Measurements from ENCODE around the gene HM13. TPM values are rescaled to one million over a fixed set of nuclear protein-coding genes. Genes with fewer than 3 reads are reported as not detected.
"Not testable (repeated sequence)": the region's sequence is repeated elsewhere in the genome, so short reads cannot be mapped to it uniquely, and the experiment has no call there.

Gene HM13
- total and polyA plus RNA-seq, 8 donors = 10.7 to 181 (median 91.8) TPM

DNA sequence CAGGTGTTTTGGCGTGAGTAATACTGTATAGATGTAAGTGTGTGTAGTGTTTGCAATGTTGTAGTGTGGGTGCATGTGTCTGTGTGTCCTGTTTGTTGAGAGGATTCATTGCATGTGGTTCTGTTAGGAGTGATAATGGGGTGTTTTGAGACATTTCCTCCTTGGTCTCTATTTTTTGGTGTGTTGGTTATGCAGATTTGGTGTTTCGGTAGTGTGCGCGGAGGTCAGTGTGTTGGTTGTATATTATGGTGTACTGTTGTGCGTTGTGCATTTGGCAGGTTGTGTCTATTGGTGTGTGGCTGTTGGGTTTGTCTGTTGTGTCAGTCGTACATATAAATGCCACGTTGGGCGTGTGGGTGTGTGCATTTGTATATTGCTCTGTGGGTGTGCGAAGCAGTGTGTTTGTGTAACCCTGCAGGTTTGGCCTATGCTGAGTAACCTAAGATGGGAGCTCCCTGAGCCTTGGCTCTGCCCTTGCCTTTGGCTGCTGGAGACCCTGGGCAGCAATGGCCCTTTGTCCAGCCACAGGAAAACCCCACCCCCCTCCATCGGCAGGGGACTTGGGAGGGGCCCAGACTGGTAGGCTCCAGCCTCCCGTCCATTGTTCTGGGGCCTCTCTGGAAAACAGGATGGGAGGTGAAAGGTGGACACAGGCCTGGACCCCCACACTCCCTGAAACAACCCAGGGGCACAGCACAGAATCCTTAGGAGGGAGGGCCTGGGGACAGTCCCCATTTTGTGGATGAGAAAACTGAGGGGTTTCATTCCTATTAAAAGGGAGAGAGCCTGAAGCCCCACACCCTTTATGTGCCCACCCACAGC is 80.5 kb downstream of the HM13 start:
- intact Hi-C loops (cut with DNase I; ENCODE audit: low total_unique reads) = no loop called here
- H3K27ac ChIP-seq = peak overlapping the region; percentile 81 to 85 (median 83)
- no peaks in the 10 kb centered on the region for H3K27me3 ChIP-seq
- DNase-seq = peak; percentile 31 to 71
- TF ChIP-seq, protein P1, sequence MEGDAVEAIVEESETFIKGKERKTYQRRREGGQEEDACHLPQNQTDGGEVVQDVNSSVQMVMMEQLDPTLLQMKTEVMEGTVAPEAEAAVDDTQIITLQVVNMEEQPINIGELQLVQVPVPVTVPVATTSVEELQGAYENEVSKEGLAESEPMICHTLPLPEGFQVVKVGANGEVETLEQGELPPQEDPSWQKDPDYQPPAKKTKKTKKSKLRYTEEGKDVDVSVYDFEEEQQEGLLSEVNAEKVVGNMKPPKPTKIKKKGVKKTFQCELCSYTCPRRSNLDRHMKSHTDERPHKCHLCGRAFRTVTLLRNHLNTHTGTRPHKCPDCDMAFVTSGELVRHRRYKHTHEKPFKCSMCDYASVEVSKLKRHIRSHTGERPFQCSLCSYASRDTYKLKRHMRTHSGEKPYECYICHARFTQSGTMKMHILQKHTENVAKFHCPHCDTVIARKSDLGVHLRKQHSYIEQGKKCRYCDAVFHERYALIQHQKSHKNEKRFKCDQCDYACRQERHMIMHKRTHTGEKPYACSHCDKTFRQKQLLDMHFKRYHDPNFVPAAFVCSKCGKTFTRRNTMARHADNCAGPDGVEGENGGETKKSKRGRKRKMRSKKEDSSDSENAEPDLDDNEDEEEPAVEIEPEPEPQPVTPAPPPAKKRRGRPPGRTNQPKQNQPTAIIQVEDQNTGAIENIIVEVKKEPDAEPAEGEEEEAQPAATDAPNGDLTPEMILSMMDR (IDR thresholded peaks at IDR 0.05) = no peak
- peak in 1 of 3 donors; percentile 52 for TF ChIP-seq POLR2AphosphoS5 (IDR thresholded peaks at IDR 0.05)
- H3K9me3 ChIP-seq = no peaks in the 10 kb centered on the region
- WGBS, 5 donors = 70 to 82% (median 72%) methylated on average over 11 of the region's 11 CpGs
- H3K4me1 ChIP-seq = peaks cover 0 to 33% (median 21%) of the 10 kb centered on the region in 4 donors
- peak overlapping the region in 1 of 4 donors; percentile 18 for H3K4me3 ChIP-seq
- no peaks in the 10 kb centered on the region for H3K36me3 ChIP-seq

DNA sequence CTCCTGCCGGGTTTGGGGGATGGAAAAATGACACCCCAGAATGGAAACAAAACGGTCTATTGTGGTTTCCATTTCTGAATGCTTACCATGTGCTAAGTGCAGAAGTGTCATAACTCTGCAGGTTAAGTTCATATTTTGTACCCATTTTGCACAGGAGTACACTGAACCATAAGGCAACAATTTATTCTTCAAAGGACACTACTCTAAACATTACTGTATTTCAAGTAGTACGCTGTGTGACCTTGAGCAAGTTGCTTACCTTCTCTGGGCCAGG is 81.1 kb downstream of the HM13 start:
- no peaks in the 10 kb centered on the region for H3K36me3 ChIP-seq
- peak overlapping the region in 1 of 4 donors; percentile 18 for H3K4me3 ChIP-seq
- H3K27me3 ChIP-seq = no peaks in the 10 kb centered on the region
- TF ChIP-seq POLR2AphosphoS5 (IDR thresholded peaks at IDR 0.05) (no peak), EP300 (IDR thresholded peaks at IDR 0.05) (no peak), POLR2A (IDR thresholded peaks at IDR 0.05) (no peak)
- TF ChIP-seq, protein P1 (IDR thresholded peaks at IDR 0.05) = no peak
- intact Hi-C loops (cut with DNase I; ENCODE audit: low total_unique reads) = no loop called here
- no peak for DNase-seq
- H3K4me1 ChIP-seq = peaks cover 0 to 33% (median 21%) of the 10 kb centered on the region in 4 donors
- no peaks in the 10 kb centered on the region for H3K9me3 ChIP-seq
- H3K27ac ChIP-seq = peak overlapping the region; percentile 81 to 85 (median 83)
- 69 to 89% (median 77%) methylated on average over 3 of the region's 3 CpGs for WGBS, 5 donors

DNA sequence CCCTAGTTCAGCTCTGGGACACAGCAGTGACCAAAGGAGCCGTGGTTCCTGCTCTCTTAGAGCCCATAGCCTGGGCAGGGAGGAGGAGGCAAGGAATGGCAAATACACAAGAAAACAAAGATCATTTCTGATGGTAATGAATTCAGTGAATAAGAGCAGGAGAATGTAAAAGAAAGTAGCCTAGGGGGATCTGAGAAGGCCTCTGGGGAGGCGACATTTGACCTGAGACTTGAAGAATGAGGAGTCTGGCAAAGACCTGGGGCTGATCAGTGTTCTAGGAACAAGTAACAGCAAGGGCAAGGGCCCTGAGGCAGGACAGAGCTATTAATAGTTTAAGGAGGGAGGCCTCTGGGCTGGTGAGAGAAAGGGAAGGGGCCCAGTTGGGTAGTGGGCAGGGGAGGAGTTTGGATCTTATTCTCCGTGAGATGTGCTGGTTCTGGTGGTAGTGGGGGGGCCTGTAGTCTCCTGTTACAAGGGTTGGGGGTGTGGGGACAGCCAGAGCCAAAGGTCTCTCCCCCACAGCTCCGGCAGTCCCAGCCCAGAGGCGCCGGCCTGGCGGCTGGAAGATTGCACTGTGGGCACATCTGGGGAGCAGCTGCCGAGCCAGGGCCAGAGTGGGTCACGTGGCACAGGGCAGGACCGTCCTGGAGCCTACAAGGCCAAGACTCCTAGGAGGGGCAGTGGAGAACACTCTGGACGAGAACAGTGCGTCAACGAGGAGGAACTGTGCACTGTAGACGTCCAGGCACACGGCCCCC is 81.6 kb downstream of the HM13 start:
- Histone ChIP-seq H3K4me1 (peaks cover 0 to 33% (median 21%) of the 10 kb centered on the region in 4 donors), H3K4me3 (no peak overlapping the region), H3K27ac (peak overlapping the region; percentile 78 to 85 (median 81)), H3K27me3 (no peaks in the 10 kb centered on the region), H3K9me3 (no peaks in the 10 kb centered on the region), H3K36me3 (no peaks in the 10 kb centered on the region)
- DNase-seq = peak; percentile 65 to 90
- 24 to 43% (median 32%) methylated on average over 9 to 15 of the region's 15 CpGs for WGBS, 5 donors
- TF ChIP-seq POLR2AphosphoS5 (IDR thresholded peaks at IDR 0.05) = peak; percentile 68 to 89 (median 84)
- no peak for TF ChIP-seq POLR2A (IDR thresholded peaks at IDR 0.05)
- peak; percentile 77 for TF ChIP-seq EP300 (IDR thresholded peaks at IDR 0.05)
- TF ChIP-seq, protein P1 (IDR thresholded peaks at IDR 0.05) = no peak
- intact Hi-C loops (cut with DNase I; ENCODE audit: low total_unique reads) = no loop called here

DNA sequence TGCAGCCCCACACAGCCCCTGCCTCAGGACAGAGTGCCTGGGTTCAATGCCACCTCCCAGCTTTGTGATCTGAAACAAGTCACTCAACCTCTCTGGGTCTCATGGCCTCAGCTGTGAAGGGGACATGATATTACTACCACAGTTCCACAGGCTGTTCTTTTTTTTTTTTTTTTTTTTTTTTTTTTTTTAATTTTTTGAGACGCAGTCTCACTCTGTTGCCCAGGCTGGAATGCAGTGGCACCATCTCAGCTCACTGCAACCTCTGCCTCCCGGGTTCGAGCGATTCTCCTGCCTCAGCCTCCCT is 82.1 kb downstream of the HM13 start:
- H3K9me3 ChIP-seq; DNase-seq; H3K36me3 ChIP-seq; H3K27me3 ChIP-seq; intact Hi-C loops (cut with DNase I; ENCODE audit: low total_unique reads); H3K4me3 ChIP-seq: not testable (repeated sequence)
- H3K27ac ChIP-seq = peak overlapping the region; percentile 78 to 85 (median 81)
- peaks cover 0 to 33% (median 21%) of the 10 kb centered on the region in 4 donors for H3K4me1 ChIP-seq
- 47 to 83% (median 80%) methylated on average over 2 to 4 of the region's 4 CpGs for WGBS, 5 donors

Measured in stomach (tissue), 9 donors.